Smooth muscle cell (in vitro differentiated cells): Measurements from ENCODE around the gene LCNL1. TPM values are rescaled to one million over a fixed set of nuclear protein-coding genes. Genes with fewer than 3 reads are reported as not detected.

Experiments
- DNase-seq: peaks from one replicate; lab custom pipeline; 2025; ENCODE audit not compliant: unreplicated experiment; lab: John Stamatoyannopoulos, UW
- H2AFZ ChIP-seq: fragments of 200-600 bp; sonication (generic); 2 replicates; pipeline ENCODE4 v1.6.0; 2016; ENCODE audit warnings: antibody characterized with exemption, low read depth, mild to moderate bottlenecking
- H3F3A ChIP-seq: fragments of 200-600 bp; sonication (generic); 2 replicates; pipeline ENCODE4 v1.6.0; 2017; ENCODE audit warnings: antibody characterized with exemption, low read depth
- H3K27ac ChIP-seq: fragments of 200-600 bp; sonication (generic); 2 replicates; pipeline ENCODE4 v1.5.1; 2016; ENCODE audit warnings: low read depth, mild to moderate bottlenecking
- H3K27me3 ChIP-seq: fragments of 200-600 bp; sonication (generic); 2 replicates; pipeline ENCODE4 v1.6.1; 2016; ENCODE audit warnings: low read depth, mild to moderate bottlenecking
- H3K36me3 ChIP-seq: fragments of 200-600 bp; sonication (generic); 2 replicates; pipeline ENCODE4 v1.5.1; 2016; ENCODE audit warnings: low read depth
- H3K4me1 ChIP-seq: fragments of 200-600 bp; sonication (generic); 2 replicates; pipeline ENCODE4 v1.5.1; 2016; ENCODE audit warnings: low read depth
- H3K4me2 ChIP-seq: fragments of 200-600 bp; sonication (generic); 2 replicates; pipeline ENCODE4 v1.6.0; 2016; ENCODE audit warnings: mild to moderate bottlenecking
- H3K4me3 ChIP-seq: fragments of 200-600 bp; sonication (generic); 2 replicates; pipeline ENCODE4 v1.5.1; 2016; ENCODE audit warnings: mild to moderate bottlenecking
- H3K79me2 ChIP-seq: fragments of 200-600 bp; sonication (generic); 2 replicates; pipeline ENCODE4 v1.6.0; 2016; ENCODE audit warnings: low read depth, mild to moderate bottlenecking
- H3K9ac ChIP-seq: fragments of 200-600 bp; sonication (generic); 2 replicates; pipeline ENCODE4 v1.6.0; 2016; ENCODE audit warnings: low read depth
- H3K9me3 ChIP-seq: fragments of 200-600 bp; sonication (generic); replicated peaks from 2 replicates; pipeline ENCODE4 v1.5.1; 2016; ENCODE audit warnings: low read depth
- H4K20me1 ChIP-seq: fragments of 200-600 bp; sonication (generic); 2 replicates; pipeline ENCODE4 v1.6.0; 2016; ENCODE audit warnings: low read depth
- WGBS: methylation state at CpG from one replicate; pipeline ENCODE4 v1.1.7; 2016; ENCODE audit warnings: low lambda C conversion rate; 5-methylcytosine and 5-hydroxymethylcytosine counted together
- polyA plus RNA-seq: library from polyadenylated mRNA; unstranded; fragments of >200 nt; fragmentation: Nextera tagmentation; extraction: Ambion mirVana; gene quantifications from 2 replicates; pipeline ENCODE4 v1.2.1, GENCODE V29; 2016
- total RNA-seq: library from RNA; depleted of rRNA; stranded (reverse); fragments of >200 nt; gene quantifications from 2 replicates; pipeline ENCODE4 v1.2.3, GENCODE V29; 2014
- TF ChIP-seq, protein P1 (sequence below): fragments of 200-600 bp; sonication (generic); IDR thresholded peaks from 2 replicates; pipeline ENCODE4 v1.5.1; 2017; ENCODE audit warnings: borderline replicate concordance, mild to moderate bottlenecking, antibody characterized with exemption; ENCODE audit not compliant: insufficient read depth, poor library complexity, severe bottlenecking

LCNL1 gene
- total and polyA plus RNA-seq, 2 experiments from 2014 or later = 0.89 to 1.1 TPM

DNA sequence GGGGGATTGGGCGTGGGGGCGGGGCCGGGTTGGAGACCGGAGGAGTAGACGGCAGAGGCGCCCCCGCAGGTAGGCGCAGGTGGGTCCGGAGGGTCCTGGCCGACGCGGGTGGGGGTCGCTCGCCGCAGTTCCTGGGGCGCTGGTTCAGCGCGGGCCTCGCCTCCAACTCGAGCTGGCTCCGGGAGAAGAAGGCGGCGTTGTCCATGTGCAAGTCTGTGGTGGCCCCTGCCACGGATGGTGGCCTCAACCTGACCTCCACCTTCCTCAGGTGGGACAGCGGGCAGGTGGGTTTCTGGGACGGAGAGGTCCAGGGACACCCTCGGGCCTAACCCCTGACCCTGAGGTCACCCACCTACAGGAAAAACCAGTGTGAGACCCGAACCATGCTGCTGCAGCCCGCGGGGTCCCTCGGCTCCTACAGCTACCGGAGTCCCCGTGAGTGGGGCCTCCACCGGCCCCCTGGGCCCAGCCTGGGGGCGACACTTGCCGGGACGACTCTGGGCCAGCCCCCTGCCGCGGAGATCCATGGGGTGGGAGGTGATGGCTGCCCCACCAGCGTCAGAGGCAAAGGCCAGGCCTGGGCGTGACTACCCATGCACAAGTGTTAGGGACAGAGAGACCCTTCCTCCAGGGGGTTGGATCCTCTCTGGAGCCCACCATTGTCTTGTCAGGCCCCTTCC lies 3.8 kb upstream of the LCNL1 start:
- Histone ChIP-seq H3K4me2 (no peak overlapping the region), H4K20me1 (peaks cover 9% of the 10 kb centered on the region), H3K27me3 (peaks cover 3% of the 10 kb centered on the region), H3K9me3 (no peaks in the 10 kb centered on the region), H2AFZ (no peak overlapping the region), H3K79me2 (no peaks in the 10 kb centered on the region), H3F3A (no peaks in the 10 kb centered on the region), H3K4me1 (peaks cover 4% of the 10 kb centered on the region), H3K36me3 (no peaks in the 10 kb centered on the region), H3K27ac (no peak overlapping the region), H3K9ac (no peak overlapping the region), H3K4me3 (no peak overlapping the region)
- WGBS = 87% methylated on average over 23 of the region's 41 CpGs
- DNase-seq = no peak
- TF ChIP-seq, protein P1, sequence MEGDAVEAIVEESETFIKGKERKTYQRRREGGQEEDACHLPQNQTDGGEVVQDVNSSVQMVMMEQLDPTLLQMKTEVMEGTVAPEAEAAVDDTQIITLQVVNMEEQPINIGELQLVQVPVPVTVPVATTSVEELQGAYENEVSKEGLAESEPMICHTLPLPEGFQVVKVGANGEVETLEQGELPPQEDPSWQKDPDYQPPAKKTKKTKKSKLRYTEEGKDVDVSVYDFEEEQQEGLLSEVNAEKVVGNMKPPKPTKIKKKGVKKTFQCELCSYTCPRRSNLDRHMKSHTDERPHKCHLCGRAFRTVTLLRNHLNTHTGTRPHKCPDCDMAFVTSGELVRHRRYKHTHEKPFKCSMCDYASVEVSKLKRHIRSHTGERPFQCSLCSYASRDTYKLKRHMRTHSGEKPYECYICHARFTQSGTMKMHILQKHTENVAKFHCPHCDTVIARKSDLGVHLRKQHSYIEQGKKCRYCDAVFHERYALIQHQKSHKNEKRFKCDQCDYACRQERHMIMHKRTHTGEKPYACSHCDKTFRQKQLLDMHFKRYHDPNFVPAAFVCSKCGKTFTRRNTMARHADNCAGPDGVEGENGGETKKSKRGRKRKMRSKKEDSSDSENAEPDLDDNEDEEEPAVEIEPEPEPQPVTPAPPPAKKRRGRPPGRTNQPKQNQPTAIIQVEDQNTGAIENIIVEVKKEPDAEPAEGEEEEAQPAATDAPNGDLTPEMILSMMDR = no peak

DNA sequence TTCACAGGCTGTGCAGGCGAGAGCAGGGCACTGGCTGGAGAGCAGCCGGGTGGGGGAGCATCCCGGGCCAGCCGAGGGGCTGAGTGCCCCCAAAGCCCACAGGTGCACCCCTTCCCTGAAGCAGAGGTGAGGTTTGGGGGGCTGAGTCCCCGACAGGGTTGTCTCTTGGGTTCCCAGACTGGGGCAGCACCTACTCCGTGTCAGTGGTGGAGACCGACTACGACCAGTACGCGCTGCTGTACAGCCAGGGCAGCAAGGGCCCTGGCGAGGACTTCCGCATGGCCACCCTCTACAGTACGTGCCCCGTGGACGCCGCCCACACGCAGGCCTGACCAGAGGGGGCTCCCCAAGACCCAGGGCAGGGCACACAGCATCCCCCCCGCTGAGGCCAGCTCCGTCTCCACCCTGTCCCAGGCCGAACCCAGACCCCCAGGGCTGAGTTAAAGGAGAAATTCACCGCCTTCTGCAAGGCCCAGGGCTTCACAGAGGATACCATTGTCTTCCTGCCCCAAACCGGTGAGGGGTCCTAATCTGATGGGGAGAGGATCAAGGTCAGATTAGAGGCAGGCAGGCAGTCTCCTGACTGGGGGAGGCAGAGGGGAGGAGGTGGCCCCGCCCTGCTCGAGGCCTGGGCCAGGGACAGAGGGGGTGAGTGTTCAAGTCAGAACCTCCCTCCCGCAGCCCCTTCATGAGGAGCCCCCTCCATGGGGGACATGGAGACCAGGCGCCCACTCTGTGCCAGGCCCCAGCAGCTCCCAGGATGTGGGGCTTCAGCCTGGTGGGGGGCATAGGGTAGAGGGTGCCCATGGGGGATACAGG lies 2.8 kb upstream of the LCNL1 start:
- TF ChIP-seq, protein P1 = no peak
- DNase-seq = no peak
- no peaks in the 10 kb centered on the region for H3K9me3 ChIP-seq
- WGBS = 90% methylated on average over 26 of the region's 26 CpGs
- H3K79me2 ChIP-seq = no peaks in the 10 kb centered on the region
- peaks cover 9% of the 10 kb centered on the region for H4K20me1 ChIP-seq
- H2AFZ ChIP-seq = no peak overlapping the region
- H3K9ac ChIP-seq = no peak overlapping the region
- no peaks in the 10 kb centered on the region for H3K36me3 ChIP-seq
- H3K4me2 ChIP-seq = no peak overlapping the region
- peaks cover 13% of the 10 kb centered on the region for H3K27me3 ChIP-seq
- peaks cover 4% of the 10 kb centered on the region for H3K4me1 ChIP-seq
- no peaks in the 10 kb centered on the region for H3F3A ChIP-seq
- H3K4me3 ChIP-seq = no peak overlapping the region
- H3K27ac ChIP-seq = no peak overlapping the region

DNA sequence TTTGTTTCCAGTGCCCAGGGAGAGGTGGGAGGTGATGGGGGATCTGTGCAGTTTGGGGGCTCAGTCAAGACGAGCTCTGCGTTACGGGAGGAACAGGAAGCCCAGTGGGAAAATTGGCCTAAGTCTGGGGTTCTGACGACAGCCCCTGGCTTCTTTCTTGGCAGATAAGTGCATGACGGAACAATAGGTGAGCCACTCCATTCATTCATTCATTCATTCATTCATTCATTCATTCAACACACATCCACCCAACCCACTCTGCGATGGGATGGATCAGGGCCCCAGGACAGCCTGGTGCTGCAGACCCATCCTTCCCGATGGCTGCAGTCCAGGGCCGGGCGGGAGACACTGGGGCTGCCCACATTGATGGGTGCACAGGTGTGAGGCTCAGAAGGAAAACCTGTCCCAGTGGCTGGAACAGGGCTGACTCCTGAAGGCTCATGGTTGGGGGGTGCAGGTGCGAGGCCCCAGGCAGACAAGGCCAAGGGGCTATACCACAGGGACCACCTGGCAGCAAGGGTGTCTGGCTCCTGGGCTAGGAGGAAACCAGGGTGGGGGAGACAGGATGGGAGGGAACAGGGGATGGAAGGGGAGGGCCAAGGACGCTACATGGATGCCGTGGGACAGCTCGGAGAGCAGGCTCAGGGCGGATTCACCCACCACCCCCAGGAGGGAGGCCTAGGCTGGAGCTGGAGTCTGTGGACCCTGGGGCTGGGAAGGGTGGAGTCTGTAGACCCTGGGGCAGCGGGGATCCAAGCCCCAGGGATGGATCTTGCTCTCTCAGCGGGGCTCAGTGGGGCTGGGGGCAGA lies 1.9 kb upstream of the LCNL1 start:
- WGBS = 96% methylated on average over 16 of the region's 16 CpGs
- Histone ChIP-seq H3K27me3 (peaks cover 22% of the 10 kb centered on the region), H3K4me3 (no peak overlapping the region), H3K9ac (no peak overlapping the region), H3K79me2 (no peaks in the 10 kb centered on the region), H3K4me2 (no peak overlapping the region), H2AFZ (no peak overlapping the region), H4K20me1 (peaks cover 9% of the 10 kb centered on the region), H3F3A (no peaks in the 10 kb centered on the region), H3K4me1 (peaks cover 4% of the 10 kb centered on the region), H3K9me3 (no peaks in the 10 kb centered on the region), H3K36me3 (no peaks in the 10 kb centered on the region), H3K27ac (no peak overlapping the region)
- DNase-seq = no peak
- TF ChIP-seq, protein P1 = no peak
